ENCODE results near the gene MSH5.
"Not testable (repeated sequence)": the region's sequence is repeated elsewhere in the genome, so short reads cannot be mapped to it uniquely, and the experiment has no call there.

The MSH5 gene

DNA sequence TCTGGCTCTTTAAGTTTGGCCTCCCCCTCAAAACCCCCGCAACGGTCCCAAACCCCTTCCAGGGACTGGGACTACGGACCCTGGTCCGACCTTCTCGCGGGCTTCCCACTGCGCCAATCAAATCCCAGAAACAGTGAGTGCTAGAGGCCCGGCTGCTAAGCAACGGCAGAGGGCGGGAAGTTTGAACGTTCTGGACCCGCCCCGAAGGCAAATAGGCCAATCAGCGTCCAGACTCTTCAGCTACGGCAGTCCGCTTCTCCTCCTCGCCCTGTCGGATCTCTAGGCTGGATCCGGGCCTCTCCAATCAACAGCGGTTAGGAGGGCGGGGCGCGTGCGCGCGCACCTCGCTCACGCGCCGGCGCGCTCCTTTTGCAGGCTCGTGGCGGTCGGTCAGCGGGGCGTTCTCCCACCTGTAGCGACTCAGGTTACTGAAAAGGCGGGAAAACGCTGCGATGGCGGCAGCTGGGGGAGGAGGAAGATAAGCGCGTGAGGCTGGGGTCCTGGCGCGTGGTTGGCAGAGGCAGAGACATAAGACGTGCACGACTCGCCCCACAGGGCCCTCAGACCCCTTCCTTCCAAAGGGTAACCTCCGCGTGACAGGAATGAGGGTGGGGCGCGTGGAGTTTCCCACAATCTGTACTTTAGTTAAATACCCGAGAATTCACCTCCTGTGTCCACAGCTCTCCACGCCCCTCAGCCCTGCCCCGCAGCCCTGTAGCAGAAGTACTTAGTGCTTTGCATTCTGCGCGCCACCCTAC lies at the start of gene MSH5:
TSS of gene MSH5 (plus strand) at position 367 of the 758 bp plus-strand sequence. CDS start 462 bp downstream, outside the sequence.
- peak; percentile 100 for DNase-seq

GRCh38 chr6:31690231-31691077 lies 49.4 kb upstream of the MSH5 start:
- DNase-seq, result no peak

- DNase-seq, result no peak
These were observed 48.7 kb upstream of the MSH5 start for GRCh38 chr6:31691078-31691463.

GRCh38 chr6:31691564-31692108 lies 48.2 kb upstream of the MSH5 start:
- DNase-seq, result no peak

DNA sequence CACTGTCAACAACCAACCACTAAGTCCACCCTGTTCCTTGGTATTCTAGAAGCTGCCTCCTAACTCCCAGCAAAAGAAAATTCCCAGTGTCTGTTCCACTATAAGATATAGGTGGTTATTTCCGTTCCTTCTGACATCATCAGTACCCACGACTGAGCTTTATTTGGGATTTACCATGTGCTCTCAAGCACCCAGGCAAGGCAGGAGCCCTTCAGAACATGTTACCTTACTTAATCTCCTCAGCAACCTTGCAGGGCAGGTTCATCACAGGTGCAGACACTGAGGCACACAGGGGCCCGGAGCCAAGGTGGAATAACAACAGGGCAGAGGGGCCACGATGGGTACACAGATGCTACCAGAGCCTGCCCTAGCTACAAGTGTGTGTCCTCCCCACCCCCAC lies 47.5 kb upstream of the MSH5 start:
- DNase-seq, result no peak

GRCh38 chr6:31692886-31693285 lies 46.9 kb upstream of the MSH5 start:
- no peak for DNase-seq

DNA sequence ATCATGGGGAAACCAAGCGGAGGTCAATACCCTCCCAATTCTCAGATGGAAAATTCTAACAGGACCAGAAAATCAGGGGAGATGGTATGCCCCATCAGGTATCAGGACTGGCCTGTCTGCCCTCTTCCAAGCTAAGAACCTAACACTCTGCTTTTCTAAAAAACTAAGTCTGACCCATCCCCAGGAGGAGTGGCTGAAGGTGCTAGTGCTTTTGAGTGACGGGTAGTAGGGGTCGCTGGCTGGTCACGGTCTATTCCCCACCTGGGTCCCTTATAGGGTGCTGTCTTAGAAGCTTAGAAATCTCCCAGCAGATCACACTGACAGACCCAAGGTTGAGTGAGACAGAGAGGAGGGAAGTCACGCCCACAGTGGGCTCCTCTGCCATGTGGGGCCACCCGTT lies 46.3 kb upstream of the MSH5 start:
- no peak for DNase-seq

DNA sequence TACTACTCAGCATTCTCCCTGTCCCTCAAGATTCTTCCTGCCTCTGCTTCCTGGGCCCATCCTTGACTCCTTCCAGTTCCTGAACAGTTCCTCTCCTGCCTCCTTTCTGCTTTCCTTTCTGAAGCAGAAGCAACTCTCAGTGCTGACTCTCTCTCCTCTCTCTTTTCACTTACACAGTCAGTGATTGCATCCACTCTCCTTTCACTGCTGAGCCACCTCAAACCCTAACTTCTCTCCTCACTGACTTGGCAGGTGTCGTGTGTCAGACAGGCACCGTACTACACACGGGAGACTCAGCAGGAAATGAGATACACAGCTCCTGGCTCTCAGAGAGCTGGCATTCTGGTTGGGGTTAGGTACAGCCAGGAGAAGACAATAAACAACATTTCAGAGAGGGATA lies 42.2 kb upstream of the MSH5 start:
- DNase-seq, result no peak

GRCh38 chr6:31700740-31701401 lies 38.9 kb upstream of the MSH5 start:
- no peak for DNase-seq

DNA sequence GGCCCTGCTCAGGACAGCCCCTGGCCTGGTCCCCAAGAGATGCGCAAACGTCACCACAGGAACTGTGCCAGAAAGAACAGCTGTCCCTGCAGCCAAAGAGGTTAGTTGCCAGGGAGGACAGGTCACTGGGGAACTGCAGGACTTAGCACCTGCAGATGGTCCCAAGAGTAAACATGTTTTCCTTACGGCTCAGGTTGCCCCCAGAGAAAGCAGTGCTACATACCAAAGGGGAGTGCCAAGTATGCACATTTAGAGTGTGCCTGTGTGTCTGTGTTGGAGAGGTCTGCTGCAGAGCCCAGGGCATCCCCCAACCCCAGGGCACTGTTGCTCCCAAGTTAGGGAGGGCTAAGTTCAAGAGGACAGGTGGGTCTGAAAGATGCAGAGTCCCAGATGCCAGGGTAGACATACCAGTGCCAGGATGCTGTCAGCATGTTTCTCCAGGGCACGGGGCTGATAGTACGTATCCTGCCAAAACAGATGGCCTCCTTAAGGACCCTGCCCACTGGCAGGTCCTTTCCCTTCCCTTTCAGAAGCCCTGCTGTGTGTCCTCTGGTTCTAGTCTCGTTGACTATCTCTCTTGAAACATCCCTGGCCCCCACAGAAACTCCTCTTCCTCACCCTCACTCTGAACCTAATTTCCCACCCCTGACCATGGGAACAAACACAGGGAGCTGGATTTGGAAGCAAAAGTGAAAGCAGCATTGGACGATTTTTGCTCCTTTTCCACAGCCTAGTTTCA lies 38.0 kb upstream of the MSH5 start:
- DNase-seq, result no peak

GRCh38 chr6:31702405-31702818 lies 37.4 kb upstream of the MSH5 start:
- no peak for DNase-seq

DNA sequence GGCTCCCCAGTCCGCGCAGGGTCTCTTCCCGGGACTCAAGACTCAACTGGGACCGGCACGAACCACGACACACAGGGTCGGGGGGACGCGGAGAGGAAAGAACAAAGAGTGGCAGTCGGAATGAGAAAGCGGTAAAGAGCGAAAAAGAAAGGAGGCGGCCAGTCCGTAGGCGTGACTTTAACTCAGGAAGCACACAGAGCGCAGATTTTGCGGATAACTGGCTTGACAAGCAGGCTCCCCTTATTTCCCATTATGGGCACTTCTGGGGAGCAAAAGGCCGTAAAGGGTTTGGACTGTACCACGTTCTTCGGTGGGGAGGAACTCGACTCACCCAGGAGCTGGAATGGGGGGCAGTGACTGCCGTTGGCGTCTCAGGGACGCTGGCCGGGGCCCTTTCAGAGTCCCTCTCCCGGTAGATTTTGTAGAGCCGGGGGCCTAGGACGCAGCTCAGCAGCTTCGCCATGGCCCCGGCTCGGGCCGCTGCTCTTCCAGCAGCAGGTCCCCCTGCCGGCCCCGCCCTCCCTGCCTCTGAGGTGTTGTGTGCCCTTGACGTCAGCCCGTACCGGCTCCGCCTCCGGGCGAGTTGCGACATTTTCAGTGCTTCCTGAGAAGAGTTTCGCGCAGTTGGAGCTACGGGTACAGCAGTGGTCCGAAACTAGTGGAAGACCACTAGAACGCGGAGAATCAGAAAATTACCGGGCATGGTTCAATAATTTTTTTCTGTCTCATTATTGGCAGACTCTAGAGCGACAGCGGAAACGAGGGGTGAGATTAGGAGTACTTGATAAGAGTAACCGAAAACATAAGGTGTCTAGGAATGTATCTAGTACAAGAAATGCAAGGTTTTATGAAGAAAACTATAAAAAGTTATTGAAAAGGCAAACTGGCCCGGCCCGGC lies 36.7 kb upstream of the MSH5 start, which contains the start of gene ABHD16A:
TSS of gene ABHD16A (minus strand) at position 506 of the 898 bp plus-strand sequence. CDS start at position 463, 43 bp downstream.
- DNase-seq, result peak; percentile 98

- no peak for DNase-seq
These were observed 33.9 kb upstream of the MSH5 start for GRCh38 chr6:31705931-31706330.

- no peak for DNase-seq
These were observed 33.2 kb upstream of the MSH5 start, which contains the start of gene LY6G6F for GRCh38 chr6:31706599-31706998. TSS of gene LY6G6F (plus strand) at chr6:31706866. CDS start at chr6:31706907, 41 bp downstream.

- no peak for DNase-seq
These were observed 32.1 kb upstream of the MSH5 start for GRCh38 chr6:31707701-31708100.

GRCh38 chr6:31708224-31708623 lies 31.6 kb upstream of the MSH5 start:
- DNase-seq, result no peak

DNA sequence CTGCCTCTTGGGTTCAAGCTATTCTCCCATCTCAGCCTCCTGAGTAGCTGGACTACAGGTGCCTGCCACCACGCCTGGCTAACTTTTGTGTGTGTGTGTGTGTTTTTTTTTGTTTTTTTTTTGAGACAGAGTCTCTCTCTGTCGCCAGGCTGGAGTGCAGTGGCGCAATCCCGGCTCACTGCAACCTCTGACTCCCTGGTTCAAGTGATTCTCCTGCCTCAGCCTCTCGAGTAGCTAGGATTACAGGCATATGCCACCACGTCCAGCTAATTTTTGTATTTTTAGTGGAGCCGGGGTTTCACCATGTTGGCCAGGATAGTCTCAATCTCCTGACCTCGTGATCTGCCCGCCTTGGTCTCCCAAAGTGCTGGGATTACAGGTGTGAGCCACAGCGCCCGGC lies 30.6 kb upstream of the MSH5 start:
- DNase-seq, result not testable (repeated sequence)

GRCh38 chr6:31710523-31711219 lies 29.1 kb upstream of the MSH5 start:
- DNase-seq, result no peak

- no peak for DNase-seq
These were observed 28.6 kb upstream of the MSH5 start for GRCh38 chr6:31711233-31711632.

GRCh38 chr6:31712296-31712695 lies 27.5 kb upstream of the MSH5 start:
- DNase-seq, result no peak

- no peak for DNase-seq
These were observed 26.3 kb upstream of the MSH5 start for GRCh38 chr6:31713465-31713864.
